ENCODE results near the gene METTL13.

GRCh38 chr1:171805395-171806115, 24.1 kb downstream of the METTL13 start:
- TF ChIP-seq POLR2A (IDR thresholded peaks at IDR 0.05; ENCODE audit: low read depth, low read length) (no peak), TAF1 (IDR thresholded peaks at IDR 0.05; ENCODE audit: low read depth, low read length) (no peak), POLR2AphosphoS5 (IDR thresholded peaks at IDR 0.05; ENCODE audit: low read depth, low read length) (no peak), POU2F2 (IDR thresholded peaks at IDR 0.05; ENCODE audit: low read depth, low read length) (no peak), SPI1 (IDR thresholded peaks at IDR 0.05; ENCODE audit: low read depth, low read length) (no peak), PAX5 (IDR thresholded peaks at IDR 0.05; ENCODE audit: insufficient read depth, low read length, severe bottlenecking) (no peak)
